A549 (cell line): ENCODE data around the gene TTC12. TPM values are rescaled to one million over a fixed set of nuclear protein-coding genes. Genes with fewer than 3 reads are reported as not detected.

Experiments used
- ATAC-seq, 2 experiments: fragments of 200-7000 bp in 1 of 2; fragments of >200 bp in 1 of 2; cut with Nextera tagmentation in 1 of 2; cut with Tn5 transposase in 1 of 2; 3 replicates each; pipeline versions ENCODE4 v1.8.0 to v1.9.1; 2018 to 2020; ENCODE audit warnings: mild to moderate bottlenecking in 1 of 2, moderate library complexity in 1 of 2
- CTCF ChIA-PET: fragments of 300-600 bp; sonication (Branson Sonifier 250); formaldehyde crosslinking; extraction: SDS; loops from one replicate; lab custom pipeline; 2021; ENCODE audit warnings: antibody characterized with exemption, inconsistent platforms; lab: Yijun Ruan, JAX
- POLR2A ChIA-PET: fragments of 350-600 bp; formaldehyde crosslinking; extraction: SDS; loops from one replicate; lab custom pipeline; 2021; ENCODE audit warnings: antibody characterized with exemption, inconsistent platforms; lab: Yijun Ruan, JAX
- DNase-seq, 2 experiments: peaks; one replicate each; pipeline versions ENCODE4 v3.0.0 to v3.0.0-alpha.2; 2011 to 2016; ENCODE audit warnings: low read depth in 1 of 2, low spot score in 1 of 2
- FAIRE-seq: peaks from 2 replicates; lab custom pipeline; 2011; peaks lifted over from hg19 to GRCh38; lab: Jason Lieb, UNC
- H3K27ac ChIP-seq, 2 experiments: fragments of >200 bp; sonication (Bioruptor Twin); formaldehyde crosslinking; 3 replicates each; pipeline ENCODE4 v1.5.1; 2016 to 2017
- H3K4me1 ChIP-seq: fragments of >200 bp; sonication (Bioruptor Twin); formaldehyde crosslinking; 3 replicates; pipeline ENCODE4 v1.6.1; 2016
- H3K4me2 ChIP-seq: fragments of >200 bp; sonication (Bioruptor Twin); formaldehyde crosslinking; 3 replicates; pipeline ENCODE4 v1.6.1; 2016
- H3K4me3 ChIP-seq: fragments of >200 bp; sonication (Bioruptor Twin); formaldehyde crosslinking; 3 replicates; pipeline ENCODE4 v1.5.1; 2016
- H3K9me3 ChIP-seq: fragments of >200 bp; sonication (Bioruptor Twin); formaldehyde crosslinking; 3 replicates; pipeline ENCODE4 v1.6.1; 2016
- BHLHE40 ChIP-seq: IDR thresholded peaks from 2 replicates; pipeline ENCODE4 v1.6.1; 2012; ENCODE audit warnings: low read depth, low read length, inconsistent platforms
- CBX8 ChIP-seq: fragments of 200-600 bp; sonication (generic); IDR thresholded peaks from 2 replicates; pipeline ENCODE4 v1.6.1; 2016
- EHMT2 ChIP-seq: fragments of 200-600 bp; sonication (generic); IDR thresholded peaks from 2 replicates; pipeline ENCODE4 v1.6.1; 2016; ENCODE audit warnings: antibody characterized with exemption, low read depth, mild to moderate bottlenecking, moderate library complexity
- ELK1 ChIP-seq: fragments of 150-350 bp; IDR thresholded peaks from 2 replicates; pipeline ENCODE4 v1.6.1; 2014; ENCODE audit warnings: low read depth, mild to moderate bottlenecking, low read length
- EP300 ChIP-seq, 2 experiments: fragments of >200 bp; sonication (Bioruptor Twin); formaldehyde crosslinking; IDR thresholded peaks; 2 replicates in 1 of 2; 3 replicates in 1 of 2; pipeline ENCODE4 v1.6.1; 2016 to 2017
- ESRRA ChIP-seq: fragments of 150-350 bp; IDR thresholded peaks from 2 replicates; pipeline ENCODE4 v1.6.1; 2014; ENCODE audit warnings: mild to moderate bottlenecking, low read length, borderline replicate concordance
- FOSB ChIP-seq: fragments of 250-450 bp; sonication (Bioruptor Pico); IDR thresholded peaks from 2 replicates; pipeline ENCODE4 v1.5.0; 2020; ENCODE audit warnings: mild to moderate bottlenecking, moderate library complexity
- FOSL2 ChIP-seq, 2 experiments: fragments of 450-650 bp in 1 of 2; fragments of >200 bp in 1 of 2; sonication (Bioruptor Twin) in 1 of 2; formaldehyde crosslinking; IDR thresholded peaks; 2 replicates each; pipeline versions ENCODE4 v1.5.0 to v1.6.1; 2016 to 2020; ENCODE audit warnings: mild to moderate bottlenecking in 1 of 2, moderate library complexity in 1 of 2
- FOXS1 ChIP-seq: fragments of 250-450 bp; sonication (Bioruptor Pico); IDR thresholded peaks from 2 replicates; pipeline ENCODE4 v1.5.0; 2020; ENCODE audit warnings: mild to moderate bottlenecking, moderate library complexity
- HES2 ChIP-seq: fragments of >200 bp; sonication (Bioruptor Twin); formaldehyde crosslinking; IDR thresholded peaks from 2 replicates; pipeline ENCODE4 v1.6.1; 2016
- HMGXB4 ChIP-seq: fragments of 250-450 bp; sonication (Bioruptor Pico); IDR thresholded peaks from 2 replicates; pipeline ENCODE4 v1.5.0; 2021; ENCODE audit warnings: mild to moderate bottlenecking, moderate library complexity, borderline replicate concordance
- HOXB13 ChIP-seq: fragments of 250-450 bp; sonication (Bioruptor Pico); IDR thresholded peaks from 2 replicates; pipeline ENCODE4 v1.5.0; 2020; ENCODE audit warnings: low read depth, mild to moderate bottlenecking, moderate library complexity
- JUNB ChIP-seq: fragments of >200 bp; sonication (Bioruptor Twin); formaldehyde crosslinking; IDR thresholded peaks from 2 replicates; pipeline ENCODE4 v1.6.1; 2016
- KDM1A ChIP-seq: fragments of 200-600 bp; sonication (generic); IDR thresholded peaks from 2 replicates; pipeline ENCODE4 v1.6.1; 2016; ENCODE audit warnings: low read depth, mild to moderate bottlenecking
- KDM5A ChIP-seq: fragments of 200-600 bp; sonication (generic); IDR thresholded peaks from 2 replicates; pipeline ENCODE4 v1.6.1; 2016; ENCODE audit warnings: antibody characterized with exemption, mild to moderate bottlenecking
- MAFK ChIP-seq: fragments of 450-650 bp; IDR thresholded peaks from 2 replicates; pipeline ENCODE4 v1.6.1; 2014; ENCODE audit not compliant: partially characterized antibody
- MAX ChIP-seq: IDR thresholded peaks from 2 replicates; pipeline ENCODE4 v1.6.1; 2012
- NR3C1 ChIP-seq: fragments of >200 bp; sonication (Bioruptor Twin); formaldehyde crosslinking; IDR thresholded peaks from 3 replicates; pipeline ENCODE4 v1.6.1; 2017
- RARB ChIP-seq: fragments of 250-450 bp; sonication (Bioruptor Pico); IDR thresholded peaks from 2 replicates; pipeline ENCODE4 v1.8.0; 2021; ENCODE audit warnings: mild to moderate bottlenecking, moderate library complexity
- RCOR1 ChIP-seq: fragments of 150-350 bp; IDR thresholded peaks from 2 replicates; pipeline ENCODE4 v1.6.1; 2014; ENCODE audit warnings: antibody characterized with exemption, low read length, low read depth
- RFX5 ChIP-seq: fragments of 450-650 bp; IDR thresholded peaks from 2 replicates; pipeline ENCODE4 v1.7.1; 2014; ENCODE audit warnings: antibody characterized with exemption, mild to moderate bottlenecking, moderate library complexity
- TFCP2L1 ChIP-seq: fragments of 250-450 bp; sonication (Bioruptor Pico); IDR thresholded peaks from 2 replicates; pipeline ENCODE4 v1.5.0; 2021; ENCODE audit warnings: mild to moderate bottlenecking
- TP53 ChIP-seq: fragments of 250-450 bp; sonication (Bioruptor Pico); IDR thresholded peaks from 2 replicates; pipeline ENCODE4 v1.5.0; 2021; ENCODE audit warnings: mild to moderate bottlenecking, moderate library complexity
- ZNF302 ChIP-seq: fragments of 250-450 bp; sonication (Bioruptor Pico); IDR thresholded peaks from 2 replicates; pipeline ENCODE4 v1.9.0; 2021; ENCODE audit warnings: inconsistent platforms, mild to moderate bottlenecking, moderate library complexity
- WGBS: methylation state at CpG from one replicate; pipeline ENCODE4 v1.1.6; 2017; ENCODE audit errors: missing lambda C conversion rate; 5-methylcytosine and 5-hydroxymethylcytosine counted together
- polyA plus RNA-seq, 4 experiments: library from polyadenylated mRNA; depleted of rRNA in 3 of 4; stranded (reverse); fragments of >200 nt; fragmentation: RNase III in 1 of 4; extraction: RNeasy Plus Mini Kit Qiagen cat#74134 plus additional on column Dnase treatment in 1 of 4; gene quantifications; 2 replicates in 3 of 4; 3 replicates in 1 of 4; pipeline ENCODE4 v1.2.3, GENCODE V29; 2011 to 2017
- TF ChIP-seq, protein P1 (sequence below): fragments of >200 bp; sonication (Bioruptor Twin); formaldehyde crosslinking; IDR thresholded peaks from 3 replicates; pipeline ENCODE4 v1.5.1; 2016
- TF ChIP-seq, protein P2 (sequence below): IDR thresholded peaks from 2 replicates; pipeline ENCODE4 v1.6.1; 2012; ENCODE audit warnings: low read depth, borderline replicate concordance

The TTC12 gene
- polyA plus RNA-seq, 2 of the 4 experiments (the other 2 are of a cell fraction) = 5.9 to 13.5 TPM

DNA sequence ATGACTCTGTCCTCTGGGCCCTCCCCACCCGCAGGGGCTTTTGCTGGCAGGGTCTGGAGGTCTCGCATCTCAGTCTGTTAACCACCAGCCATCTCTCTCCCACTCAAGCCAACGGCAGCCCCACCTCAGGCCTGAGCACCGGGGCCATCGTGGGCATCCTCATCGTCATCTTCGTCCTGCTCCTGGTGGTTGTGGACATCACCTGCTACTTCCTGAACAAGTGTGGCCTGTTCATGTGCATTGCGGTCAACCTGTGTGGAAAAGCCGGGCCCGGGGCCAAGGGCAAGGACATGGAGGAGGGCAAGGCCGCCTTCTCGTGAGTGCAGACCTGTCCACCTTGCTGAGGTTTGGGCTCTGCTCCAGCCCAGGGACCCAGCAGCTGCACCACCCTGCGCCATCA, 44.3 kb upstream of the TTC12 start:
- ATAC-seq (no peak), FAIRE-seq (no peak)
- POLR2A ChIA-PET = no interaction called here
- no peaks in the 10 kb centered on the region for H3K9me3 ChIP-seq
- TF ChIP-seq ELK1 (no peak), JUNB (no peak), EHMT2 (no peak), ZNF302 (CRISPR knock-in tag) (no peak), NR3C1 (no peak), KDM1A (no peak), RFX5 (no peak), BHLHE40 (no peak), MAFK (no peak), RCOR1 (no peak), CBX8 (no peak), MAX (no peak), FOSB (CRISPR knock-in tag) (no peak), FOSL2 (IDR thresholded peaks at IDR 0.05) (no peak), FOSL2 (CRISPR knock-in tag; IDR thresholded peaks at IDR 0.05) (no peak), HMGXB4 (CRISPR knock-in tag) (no peak), HES2 (no peak), TP53 (CRISPR knock-in tag) (no peak)
- TF ChIP-seq, protein P1, sequence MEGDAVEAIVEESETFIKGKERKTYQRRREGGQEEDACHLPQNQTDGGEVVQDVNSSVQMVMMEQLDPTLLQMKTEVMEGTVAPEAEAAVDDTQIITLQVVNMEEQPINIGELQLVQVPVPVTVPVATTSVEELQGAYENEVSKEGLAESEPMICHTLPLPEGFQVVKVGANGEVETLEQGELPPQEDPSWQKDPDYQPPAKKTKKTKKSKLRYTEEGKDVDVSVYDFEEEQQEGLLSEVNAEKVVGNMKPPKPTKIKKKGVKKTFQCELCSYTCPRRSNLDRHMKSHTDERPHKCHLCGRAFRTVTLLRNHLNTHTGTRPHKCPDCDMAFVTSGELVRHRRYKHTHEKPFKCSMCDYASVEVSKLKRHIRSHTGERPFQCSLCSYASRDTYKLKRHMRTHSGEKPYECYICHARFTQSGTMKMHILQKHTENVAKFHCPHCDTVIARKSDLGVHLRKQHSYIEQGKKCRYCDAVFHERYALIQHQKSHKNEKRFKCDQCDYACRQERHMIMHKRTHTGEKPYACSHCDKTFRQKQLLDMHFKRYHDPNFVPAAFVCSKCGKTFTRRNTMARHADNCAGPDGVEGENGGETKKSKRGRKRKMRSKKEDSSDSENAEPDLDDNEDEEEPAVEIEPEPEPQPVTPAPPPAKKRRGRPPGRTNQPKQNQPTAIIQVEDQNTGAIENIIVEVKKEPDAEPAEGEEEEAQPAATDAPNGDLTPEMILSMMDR = no peak
- TF ChIP-seq, protein P2, sequence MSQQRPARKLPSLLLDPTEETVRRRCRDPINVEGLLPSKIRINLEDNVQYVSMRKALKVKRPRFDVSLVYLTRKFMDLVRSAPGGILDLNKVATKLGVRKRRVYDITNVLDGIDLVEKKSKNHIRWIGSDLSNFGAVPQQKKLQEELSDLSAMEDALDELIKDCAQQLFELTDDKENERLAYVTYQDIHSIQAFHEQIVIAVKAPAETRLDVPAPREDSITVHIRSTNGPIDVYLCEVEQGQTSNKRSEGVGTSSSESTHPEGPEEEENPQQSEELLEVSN = no peak
- TF ChIP-seq, all 56 proteins: peak for 0
- Histone ChIP-seq H3K27ac (no peak overlapping the region), H3K4me1 (no peaks in the 10 kb centered on the region), H3K4me2 (no peak overlapping the region), H3K4me3 (no peak overlapping the region)
- CTCF ChIA-PET = no interaction called here
- WGBS = 70% methylated on average over 7 of the region's 13 CpGs
- DNase-seq = no peak

GRCh38 chr11:113271551-113272245, 42.7 kb upstream of the TTC12 start:
- Histone ChIP-seq H3K27ac (no peak overlapping the region), H3K4me2 (no peak overlapping the region), H3K4me1 (no peaks in the 10 kb centered on the region), H3K9me3 (no peaks in the 10 kb centered on the region)
- ATAC-seq (no peak), FAIRE-seq (no peak), DNase-seq (no peak)
- WGBS = 71% methylated on average over 9 of the region's 14 CpGs
- CTCF ChIA-PET = interaction anchor here (2.7 kb wide), 1 partner anchor 18 kb away, joined by 8 read pairs; no protein-coding TSS in a partner anchor
- TF ChIP-seq ESRRA (no peak), EP300 (IDR thresholded peaks at IDR 0.05) (no peak), HOXB13 (CRISPR knock-in tag) (no peak), RFX5 (no peak), KDM5A (no peak), TP53 (CRISPR knock-in tag) (no peak), FOXS1 (CRISPR knock-in tag) (no peak), RARB (no peak), TFCP2L1 (no peak)
- TF ChIP-seq, protein P2 = no peak
- TF ChIP-seq, all 56 proteins: peak for 0
- POLR2A ChIA-PET = no interaction called here
- H3K4me3 ChIP-seq = no peak overlapping the region
